Measurements from ENCODE around the gene FGF19. TPM values are rescaled to one million over a fixed set of nuclear protein-coding genes. Genes with fewer than 3 reads are reported as not detected.

The FGF19 gene
- total RNA-seq, 2 experiments from 2014 or later = not detected

GRCh38 chr11:69667619-69668604 lies 35.9 kb downstream of the FGF19 start:
- no TSS peak for BruUV-seq (replicated peaks)
- ChIA-PET POLR2A (no interaction called here), CTCF (ENCODE audit: unreplicated experiment) (no interaction called here)
- Histone ChIP-seq H3K4me2 (ENCODE audit: low read length) (no peak overlapping the region), H4K20me1 (ENCODE audit: insufficient read depth, low read length) (no peaks in the 10 kb centered on the region), H3K9me3 (ENCODE audit: low read length) (no peaks in the 10 kb centered on the region), H3K36me3 (ENCODE audit: insufficient read depth, low read length) (peaks cover 49% of the 10 kb centered on the region), H3K4me3 (ENCODE audit: low read depth, low read length, poor library complexity, severe bottlenecking) (no peak overlapping the region), H3K9me2 (ENCODE audit: insufficient read depth, low read length) (no peaks in the 10 kb centered on the region), H2AFZ (ENCODE audit: low read length) (no peak overlapping the region), H3K4me1 (ENCODE audit: insufficient read depth, low read length, poor library complexity, severe bottlenecking) (peaks cover 4% of the 10 kb centered on the region), H3K79me2 (ENCODE audit: insufficient read depth, low read depth, low read length) (no peaks in the 10 kb centered on the region), H3K27ac (ENCODE audit: low read depth, low read length, poor library complexity, severe bottlenecking) (no peak overlapping the region)
- no peak for DNase-seq (ENCODE audit: low spot score)
- intact Hi-C loops (cut with micrococcal nuclease; ENCODE audit: unreplicated experiment) = no loop called here
- TF ChIP-seq EZH2phosphoT487 (IDR thresholded peaks at IDR 0.05; ENCODE audit: borderline replicate concordance, low read depth, low read length) (no peak), CTCF (conservative IDR thresholded peaks at IDR 0.05; ENCODE audit: low read length) (no peak)

GRCh38 chr11:69666752-69667536 lies 36.9 kb downstream of the FGF19 start:
- no TSS peak for BruUV-seq (replicated peaks)
- Histone ChIP-seq H3K9me2 (ENCODE audit: insufficient read depth, low read length) (no peaks in the 10 kb centered on the region), H3K4me2 (ENCODE audit: low read length) (no peak overlapping the region), H3K4me3 (ENCODE audit: low read depth, low read length, poor library complexity, severe bottlenecking) (no peak overlapping the region), H4K20me1 (ENCODE audit: insufficient read depth, low read length) (no peaks in the 10 kb centered on the region), H3K79me2 (ENCODE audit: insufficient read depth, low read depth, low read length) (no peaks in the 10 kb centered on the region), H3K36me3 (ENCODE audit: insufficient read depth, low read length) (peaks cover 41% of the 10 kb centered on the region), H3K4me1 (ENCODE audit: insufficient read depth, low read length, poor library complexity, severe bottlenecking) (peaks cover 4% of the 10 kb centered on the region), H2AFZ (ENCODE audit: low read length) (no peak overlapping the region), H3K27ac (ENCODE audit: low read depth, low read length, poor library complexity, severe bottlenecking) (no peak overlapping the region), H3K9me3 (ENCODE audit: low read length) (no peaks in the 10 kb centered on the region)
- CTCF ChIA-PET (ENCODE audit: unreplicated experiment) = no interaction called here
- intact Hi-C loops (cut with micrococcal nuclease; ENCODE audit: unreplicated experiment) = no loop called here
- POLR2A ChIA-PET = no interaction called here
- TF ChIP-seq EZH2phosphoT487 (IDR thresholded peaks at IDR 0.05; ENCODE audit: borderline replicate concordance, low read depth, low read length) (no peak), CTCF (conservative IDR thresholded peaks at IDR 0.05; ENCODE audit: low read length) (no peak)
- no peak for DNase-seq (ENCODE audit: low spot score)

All from OCI-LY7 (cell line).